Pancreas (tissue), 10 donors: ENCODE measurements around the gene BMERB1. TPM values are rescaled to one million over a fixed set of nuclear protein-coding genes. Genes with fewer than 3 reads are reported as not detected.

Experiments used
- ATAC-seq, 4 donors: fragments of 200-7000 bp; cut with Tn5 transposase; one replicate each; pipeline versions ENCODE4 v1.8.0 to v1.9.1; 2020; ENCODE audit warnings: mild to moderate bottlenecking in 4 of 4, moderate library complexity in 4 of 4
- DNase-seq, 6 donors: peaks; one replicate each; pipeline ENCODE4 v3.0.0-alpha.2; 2020
- FAIRE-seq: peaks from 2 replicates; lab custom pipeline; 2012; peaks lifted over from hg19 to GRCh38; lab: Jason Lieb, UNC
- H3K27ac ChIP-seq, 4 donors: fragments of 200-600 bp; sonication (generic); 1 replicate in 3 of 4; 2 replicates in 1 of 4; pipeline versions ENCODE4 v1.5.0 to v1.8.0; 2020
- H3K27me3 ChIP-seq, 4 donors: fragments of 200-600 bp; one replicate each; pipeline ENCODE4 v1.8.0; 2021
- H3K36me3 ChIP-seq, 3 donors: fragments of 200-600 bp; sonication (generic) in 1 of 3; one replicate each; pipeline versions ENCODE4 v1.5.0 to v1.8.0; 2020 to 2021
- H3K4me1 ChIP-seq, 3 donors: fragments of 200-600 bp; one replicate each; pipeline ENCODE4 v1.8.0; 2021
- H3K4me3 ChIP-seq, 4 donors: fragments of 200-600 bp; sonication (generic) in 2 of 4; one replicate each; pipeline versions ENCODE4 v1.5.0 to v1.8.0; 2020 to 2021
- H3K9me3 ChIP-seq, 4 donors: fragments of 200-600 bp; one replicate each; pipeline ENCODE4 v1.8.0; 2021
- CTCF ChIP-seq, 4 donors: fragments of 200-600 bp; sonication (generic) in 3 of 4; IDR thresholded peaks; one replicate each; pipeline versions ENCODE4 v1.5.0 to v1.8.0; 2021; ENCODE audit warnings: antibody characterized with exemption in 4 of 4
- WGBS, 2 donors: extraction: QIAGEN DNeasy Blood & Tissue Kit; methylation state at CpG; one replicate each; pipeline ENCODE4 v1.1.7; 2013; 5-methylcytosine and 5-hydroxymethylcytosine counted together
- intact Hi-C, 3 donors: fragments of 100-400 bp; cut with DNase I; formaldehyde crosslinking; loops; one replicate each; pipeline versions ENCODE4 v1.11.1 to v1.14.2; 2022
- polyA plus RNA-seq, 2 donors: library from polyadenylated mRNA; stranded (reverse); fragments of 200-250 nt; gene quantifications; one replicate each; pipeline ENCODE4 v1.2.3, GENCODE V29; 2013
- total RNA-seq, 6 donors: library from RNA; stranded (reverse); fragmentation: NEBNext Ultra II Directional in 4 of 6; extraction: Animal tissue kit (Norgen Biotek cat#: 25700) in 4 of 6; gene quantifications; one replicate each; pipeline versions ENCODE4 v1.2.1 to v1.2.4, GENCODE V29; 2021 to 2023
- donor health status: healthy with polysubstance abuse.
- donor health status: DM: no; HTN: no; CAD: no; lungs with moderate emphysema.
- donor health status: DM: no; HTN: no; CAD: no.
- donor health status: control.
- donor health status: control.
- donor health status: Bipolar disorder and iron deficiency.
- donor health status: DM: yes; HTN: yes; CAD: no.
- donor health status: DM: no; HTN: no; CAD: no.
- donor health status: DM: no; HTN: no; CAD: no.
- donor health status: DM: yes; HTN: yes; CAD: no.

BMERB1 gene
- total and polyA plus RNA-seq, 8 donors = 10.3 to 21.7 (median 17.5) TPM

GRCh38 chr16:15518381-15519351 lies 84.3 kb downstream of the BMERB1 start:
- intact Hi-C loops = no loop called here
- Histone ChIP-seq H3K27ac (no peak overlapping the region), H3K4me3 (no peak overlapping the region), H3K4me1 (peaks cover 0 to 4% (median 0%) of the 10 kb centered on the region in 3 donors), H3K36me3 (no peaks in the 10 kb centered on the region), H3K9me3 (no peaks in the 10 kb centered on the region), H3K27me3 (no peaks in the 10 kb centered on the region)
- no peak for TF ChIP-seq CTCF (IDR thresholded peaks at IDR 0.05)
- DNase-seq = peak in 2 of 6 donors; percentile 6 to 24
- FAIRE-seq = no peak
- ATAC-seq = peak in 3 of 4 donors; percentile 51 to 59 (median 55)
- WGBS, 2 donors = 50 to 63% methylated on average over 12 of the region's 12 CpGs

- WGBS, 2 donors = 64 to 66% methylated on average over 9 of the region's 9 CpGs
These were observed 85.4 kb downstream of the BMERB1 start for GRCh38 chr16:15519790-15520189.

GRCh38 chr16:15521390-15521757 lies 87.0 kb downstream of the BMERB1 start:
- no peak overlapping the region for H3K27ac ChIP-seq
- FAIRE-seq = no peak

More at GRCh38 chr16:15519790-15520189, 85.4 kb downstream of the BMERB1 start:
- no peak for ATAC-seq
- peaks cover 0 to 4% (median 0%) of the 10 kb centered on the region in 3 donors for H3K4me1 ChIP-seq
- no peak for DNase-seq
- no peak overlapping the region for H3K27ac ChIP-seq
- intact Hi-C loops = no loop called here
- H3K27me3 ChIP-seq = no peaks in the 10 kb centered on the region
- H3K36me3 ChIP-seq = no peaks in the 10 kb centered on the region
- FAIRE-seq = no peak
- TF ChIP-seq CTCF (IDR thresholded peaks at IDR 0.05) = no peak
- H3K4me3 ChIP-seq = no peak overlapping the region
- H3K9me3 ChIP-seq = no peaks in the 10 kb centered on the region

GRCh38 chr16:15521758-15522509 lies 87.5 kb downstream of the BMERB1 start:
- TF ChIP-seq CTCF (IDR thresholded peaks at IDR 0.05) = no peak
- H3K27ac ChIP-seq = no peak overlapping the region
- FAIRE-seq = no peak
- 61 to 67% methylated on average over 10 of the region's 10 CpGs for WGBS, 2 donors
- no peak for DNase-seq
- no peak overlapping the region for H3K4me3 ChIP-seq
- peaks cover 0 to 4% (median 0%) of the 10 kb centered on the region in 3 donors for H3K4me1 ChIP-seq
- H3K9me3 ChIP-seq = no peaks in the 10 kb centered on the region
- no peaks in the 10 kb centered on the region for H3K27me3 ChIP-seq
- intact Hi-C loops = no loop called here
- no peak for ATAC-seq
- H3K36me3 ChIP-seq = no peaks in the 10 kb centered on the region

More at GRCh38 chr16:15521390-15521757, 87.0 kb downstream of the BMERB1 start:
- intact Hi-C loops = no loop called here
- Histone ChIP-seq H3K36me3 (no peaks in the 10 kb centered on the region), H3K4me1 (peaks cover 0 to 4% (median 0%) of the 10 kb centered on the region in 3 donors), H3K27me3 (no peaks in the 10 kb centered on the region), H3K9me3 (no peaks in the 10 kb centered on the region), H3K4me3 (no peak overlapping the region)
- ATAC-seq = no peak
- TF ChIP-seq CTCF (IDR thresholded peaks at IDR 0.05) = no peak
- no peak for DNase-seq
